GM12801 (cell line): ENCODE data around the gene TMPRSS11B.

Experiments used
- CTCF ChIP-seq: IDR thresholded peaks from one replicate; pipeline ENCODE4 v1.5.1; 2011; ENCODE audit warnings: control low read depth; ENCODE audit not compliant: insufficient read length; ENCODE audit errors: extremely low read depth

TMPRSS11B gene

GRCh38 chr4:68277627-68278026 is 32.1 kb upstream of the TMPRSS11B start:
- no peak for TF ChIP-seq CTCF

- no peak for TF ChIP-seq CTCF
These were observed 27.4 kb upstream of the TMPRSS11B start for GRCh38 chr4:68272860-68273259.

- no peak for TF ChIP-seq CTCF
These were observed 26.9 kb upstream of the TMPRSS11B start for GRCh38 chr4:68272380-68272779.

GRCh38 chr4:68271851-68272357 is 26.4 kb upstream of the TMPRSS11B start:
- TF ChIP-seq CTCF: no peak

GRCh38 chr4:68267433-68267944 is 22.0 kb upstream of the TMPRSS11B start:
- TF ChIP-seq CTCF: no peak

- no peak for TF ChIP-seq CTCF
These were observed 19.5 kb upstream of the TMPRSS11B start for GRCh38 chr4:68264875-68265565.

- no peak for TF ChIP-seq CTCF
These were observed 13.7 kb upstream of the TMPRSS11B start for GRCh38 chr4:68259191-68259590.
